ENCODE measurements around the gene NRCAM.
"Not testable (repeated sequence)": the region's sequence is repeated elsewhere in the genome, so short reads cannot be mapped to it uniquely, and the experiment has no call there.

Gene NRCAM

DNA sequence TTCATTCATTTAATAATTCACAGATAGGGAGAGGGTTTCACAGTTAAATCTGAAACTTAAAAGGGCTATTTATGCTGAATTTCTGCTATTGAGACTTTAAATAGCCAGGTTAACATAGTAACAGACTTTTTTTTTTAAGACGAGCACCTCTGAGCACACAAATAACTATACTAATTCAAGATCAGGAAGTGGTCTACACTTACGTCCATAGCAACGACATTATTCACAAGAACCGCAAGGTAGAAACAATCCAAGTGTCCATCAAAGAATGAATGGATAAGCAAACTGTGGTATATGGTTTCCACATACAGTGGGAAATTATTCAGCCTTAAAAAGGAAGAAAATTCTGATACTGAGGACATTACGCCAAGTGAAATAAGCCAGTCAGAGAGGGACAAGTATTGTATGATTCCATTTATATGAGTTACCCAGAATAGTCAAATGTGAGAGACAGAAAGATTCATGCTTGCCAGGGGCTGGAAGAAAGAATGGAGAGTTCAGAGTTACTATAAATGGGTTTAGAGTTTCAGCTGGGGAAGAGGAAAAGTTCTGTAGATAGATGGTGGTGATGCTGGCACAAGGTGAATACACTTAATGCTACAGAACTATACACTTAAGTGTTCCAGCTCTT lies 185.7 kb downstream of the NRCAM start:
- DNase-seq: no peak

DNA sequence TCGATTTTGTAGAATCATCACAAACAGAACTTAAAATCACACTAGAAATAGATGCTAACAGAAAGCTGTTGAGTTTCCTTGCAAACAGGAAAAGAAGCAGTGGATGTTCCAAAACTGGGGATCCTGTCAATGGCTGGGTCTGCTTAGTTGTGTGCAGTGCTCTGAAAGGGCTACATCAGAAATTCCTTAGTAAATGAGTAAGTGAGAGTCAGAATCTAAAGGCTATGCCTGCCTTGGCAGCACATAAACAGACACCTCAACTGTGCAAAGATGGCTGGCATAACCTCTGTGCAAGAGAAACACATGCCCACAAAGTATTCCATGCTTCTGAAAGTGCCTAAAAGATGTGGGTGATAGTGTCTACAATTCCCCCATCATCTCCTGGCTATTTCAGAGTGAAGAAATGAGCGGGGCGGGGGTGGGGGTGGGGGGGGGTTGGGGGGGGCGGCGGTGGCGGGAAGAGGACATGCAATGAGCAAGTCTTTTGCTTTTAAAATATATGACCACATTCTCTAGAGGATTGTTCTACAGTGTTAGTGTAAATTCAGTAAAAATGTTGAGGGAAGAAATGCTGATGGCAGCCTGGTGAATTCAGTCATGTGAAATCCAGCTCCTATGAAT lies 187.9 kb downstream of the NRCAM start:
- no peak for DNase-seq

DNA sequence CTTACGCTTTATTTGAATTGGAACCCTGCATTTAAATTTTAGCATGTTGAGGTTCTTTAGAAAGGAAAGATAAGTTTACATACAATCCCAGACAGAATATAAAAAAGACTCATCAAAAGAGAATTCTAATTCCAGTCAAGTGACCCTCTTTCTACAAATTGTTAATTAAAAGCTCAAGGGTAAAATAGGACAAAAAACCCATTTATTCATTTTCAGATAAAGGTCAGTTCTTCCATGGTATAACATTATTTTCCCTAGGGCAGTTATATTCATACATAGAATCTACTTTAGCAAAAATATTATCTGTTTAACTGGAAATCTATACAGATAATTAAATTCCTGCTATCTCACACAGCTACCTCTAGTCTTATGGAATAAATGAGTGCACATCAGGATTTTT lies 188.6 kb downstream of the NRCAM start:
- DNase-seq: no peak

DNA sequence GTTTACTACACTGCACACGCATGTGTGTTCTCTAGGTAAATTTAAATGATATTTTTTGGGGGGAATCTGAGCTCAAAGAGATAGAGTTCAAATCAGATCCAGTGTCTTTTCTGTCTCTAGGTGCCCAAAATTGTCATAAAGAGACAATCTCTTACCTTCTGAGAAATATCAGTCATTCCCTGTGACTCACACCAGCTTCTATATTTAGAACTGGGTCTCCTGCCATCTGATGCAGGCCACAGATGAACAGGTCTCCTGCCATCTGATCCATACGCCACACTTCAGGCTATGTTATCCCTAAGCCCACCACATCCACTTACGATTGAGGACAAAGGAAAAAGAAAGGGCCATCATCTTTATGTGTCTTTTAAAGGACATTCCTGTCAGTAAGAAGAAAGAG lies 189.7 kb downstream of the NRCAM start:
- no peak for DNase-seq

DNA sequence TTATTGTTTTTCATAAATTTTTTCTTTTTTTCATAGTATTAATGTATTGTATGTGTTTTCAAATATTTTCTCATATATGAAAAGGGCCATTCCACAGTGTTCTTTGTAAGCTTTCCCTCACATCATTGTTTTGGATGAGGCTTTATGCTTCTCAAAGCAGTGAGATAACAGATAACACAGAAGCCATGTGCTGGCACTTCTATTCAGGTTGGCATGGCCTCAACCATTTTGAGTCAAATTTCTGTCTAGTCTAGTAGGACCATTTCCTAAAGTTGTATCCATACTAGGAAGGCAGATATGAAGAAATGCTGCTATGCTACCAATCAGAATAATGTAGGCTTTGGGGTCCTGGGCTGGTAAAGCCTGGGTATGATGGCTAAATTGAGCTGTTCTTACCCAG lies 190.2 kb downstream of the NRCAM start:
- DNase-seq: no peak

DNA sequence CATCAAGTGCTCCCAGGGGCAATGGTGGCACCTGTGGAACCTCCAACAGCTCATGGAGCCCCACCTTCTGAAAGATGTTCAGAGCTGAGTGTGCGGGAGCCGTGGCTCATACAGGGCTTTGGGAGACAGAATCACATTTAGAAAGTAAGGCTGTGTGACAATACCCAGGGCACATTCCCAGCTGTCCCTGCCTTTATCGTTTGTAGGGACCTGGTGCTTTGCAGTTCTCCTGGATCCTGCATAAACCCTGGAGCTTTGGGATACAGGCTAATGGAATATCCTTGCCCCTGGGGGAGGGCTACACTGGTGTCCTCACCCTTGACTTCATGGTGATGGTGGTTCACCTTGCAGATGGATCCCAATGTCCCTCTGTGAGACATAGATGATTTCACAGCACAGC lies 191.2 kb downstream of the NRCAM start:
- no peak for DNase-seq

DNA sequence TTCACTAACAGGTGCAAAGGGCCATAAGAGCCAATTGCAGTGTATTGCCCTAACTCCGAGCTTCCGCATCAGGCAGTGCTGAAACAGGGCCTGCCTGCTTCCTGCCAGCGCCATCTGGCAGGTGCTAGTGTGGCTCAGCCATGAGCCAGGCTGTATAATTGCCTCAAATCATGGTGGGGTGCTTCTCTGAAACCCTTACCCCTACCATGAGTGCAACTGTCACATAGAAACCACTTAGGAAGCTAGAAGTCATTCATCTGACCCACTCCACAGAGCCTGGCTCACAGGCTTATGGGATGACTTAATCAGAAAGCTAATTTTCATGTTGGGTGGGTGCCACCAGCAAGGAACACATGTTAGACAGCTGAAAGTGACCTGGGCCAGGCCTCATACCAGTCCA lies 192.8 kb downstream of the NRCAM start:
- DNase-seq: no peak

DNA sequence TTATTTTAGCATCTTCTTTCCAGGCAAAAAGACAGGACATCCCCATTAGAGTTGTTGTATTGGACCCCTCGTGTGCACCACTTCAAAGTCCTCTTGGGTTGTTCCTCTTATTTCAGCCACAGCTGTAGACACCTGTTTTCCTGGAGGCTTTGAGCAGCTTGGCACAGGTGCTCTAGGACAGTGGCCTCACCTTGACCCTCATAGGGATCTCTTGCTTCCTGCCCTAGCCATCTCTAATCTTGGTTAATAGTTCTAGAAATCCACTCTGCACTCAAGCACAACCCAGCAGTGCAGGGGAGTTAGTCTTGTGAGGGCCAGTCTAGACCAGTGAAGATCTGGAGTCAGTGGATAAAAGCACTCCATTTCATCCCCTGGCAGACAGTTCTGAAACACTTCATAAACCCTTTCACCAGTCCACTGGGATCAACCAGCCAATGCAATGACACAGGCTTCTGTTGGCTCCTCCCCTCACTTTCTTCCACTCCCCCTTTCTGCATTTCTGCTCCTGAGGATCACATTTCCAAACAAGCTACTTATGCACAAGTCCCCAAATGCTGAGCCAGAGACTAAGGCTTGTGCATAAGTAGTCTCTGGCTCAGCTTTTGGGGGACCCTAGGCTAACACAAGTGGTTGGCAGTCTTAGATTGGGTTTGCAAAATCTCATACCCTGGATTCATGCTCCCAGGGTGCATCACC lies 194.5 kb downstream of the NRCAM start:
- no peak for DNase-seq

DNA sequence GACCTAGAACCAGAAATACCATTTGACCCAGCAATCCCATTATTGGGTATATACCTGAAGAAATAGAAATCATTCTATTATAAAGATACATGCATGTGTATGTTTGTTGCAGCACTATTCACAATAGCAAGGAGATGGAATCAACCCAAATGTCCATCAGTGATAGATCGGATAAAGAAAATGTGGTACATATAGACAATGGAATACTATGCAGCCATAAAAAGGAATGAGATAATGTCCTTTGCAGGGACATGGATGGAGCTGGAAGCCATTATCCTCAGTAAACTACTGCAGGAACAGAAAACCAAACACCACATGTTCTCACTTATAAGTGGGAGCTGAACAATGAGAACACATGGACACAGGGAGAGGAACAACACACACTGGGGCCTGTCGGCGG lies 196.8 kb downstream of the NRCAM start:
- not testable (repeated sequence) for DNase-seq

DNA sequence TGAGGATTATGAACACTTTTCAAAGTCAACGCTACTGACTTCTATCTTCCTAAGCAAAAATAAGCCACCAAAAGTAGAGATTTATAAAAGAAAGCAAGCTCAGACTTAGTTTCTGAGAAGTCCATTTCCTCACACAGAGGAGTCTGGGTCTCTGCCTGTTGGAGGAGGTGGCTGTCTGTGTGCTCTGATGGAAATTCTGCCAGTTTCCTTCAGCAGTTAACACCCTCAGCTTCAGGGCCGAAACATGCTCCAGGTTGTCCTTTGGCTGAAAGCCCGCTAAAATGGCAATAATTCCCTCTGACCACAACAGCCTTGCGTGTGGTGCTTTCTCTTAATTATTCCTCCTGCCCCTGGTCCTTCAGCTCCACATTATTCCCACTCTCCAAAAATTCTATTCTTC lies 198.3 kb downstream of the NRCAM start:
- no peak for DNase-seq

DNA sequence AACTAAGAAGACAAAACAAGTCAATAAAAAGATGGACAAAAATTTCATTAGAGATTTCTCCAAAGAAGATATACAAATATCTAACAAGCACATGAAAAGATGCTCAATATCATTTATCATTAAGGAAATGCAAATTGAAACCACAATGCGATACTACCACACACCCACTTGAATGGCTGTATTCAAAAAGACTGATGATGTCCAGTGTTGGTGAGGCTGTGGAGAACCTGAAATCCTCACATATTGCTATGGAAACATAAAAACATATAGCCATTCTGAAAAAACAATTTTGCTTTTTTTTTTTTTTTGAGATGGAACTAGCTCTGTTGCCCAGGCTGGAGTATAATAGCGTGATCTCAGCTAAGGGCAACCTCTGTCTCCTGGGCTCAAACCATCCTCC lies 202.0 kb downstream of the NRCAM start:
- no peak for DNase-seq

DNA sequence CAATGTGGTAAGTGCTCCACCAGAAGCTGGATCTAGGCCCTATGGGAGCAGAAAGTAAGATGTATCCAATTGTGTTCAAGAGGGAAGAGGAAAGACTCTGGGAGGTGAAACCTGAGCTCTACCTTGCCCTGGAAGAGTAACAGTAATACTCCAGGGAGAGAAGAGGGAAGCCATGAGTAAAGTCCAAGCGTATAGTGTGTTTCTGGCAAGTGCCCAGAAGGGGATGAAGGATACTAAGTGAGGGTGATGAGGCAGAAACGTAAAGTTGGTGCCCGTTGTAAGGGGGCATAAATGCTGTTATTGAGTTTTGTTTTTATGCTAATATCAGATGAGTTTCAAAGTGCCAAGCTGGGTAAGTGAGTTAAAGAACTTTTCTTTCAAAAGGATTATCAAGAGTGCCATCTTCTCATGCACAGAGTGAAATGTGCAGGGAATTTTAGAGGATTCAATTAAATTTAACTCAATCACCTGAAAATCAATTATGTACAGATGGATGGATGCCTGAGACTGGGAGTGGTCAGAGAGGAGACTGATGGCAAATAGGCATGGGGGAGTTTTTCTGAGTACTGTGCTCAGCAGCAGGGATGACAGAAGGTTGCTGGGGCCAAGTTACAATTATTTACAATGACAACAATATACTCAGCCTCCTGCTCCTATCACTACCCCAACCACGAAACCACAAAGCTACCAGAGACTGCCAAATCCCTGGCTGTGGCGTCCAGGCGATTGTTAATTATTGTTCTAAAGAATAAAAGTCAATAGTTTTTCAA lies 202.8 kb downstream of the NRCAM start:
- no peak for DNase-seq

DNA sequence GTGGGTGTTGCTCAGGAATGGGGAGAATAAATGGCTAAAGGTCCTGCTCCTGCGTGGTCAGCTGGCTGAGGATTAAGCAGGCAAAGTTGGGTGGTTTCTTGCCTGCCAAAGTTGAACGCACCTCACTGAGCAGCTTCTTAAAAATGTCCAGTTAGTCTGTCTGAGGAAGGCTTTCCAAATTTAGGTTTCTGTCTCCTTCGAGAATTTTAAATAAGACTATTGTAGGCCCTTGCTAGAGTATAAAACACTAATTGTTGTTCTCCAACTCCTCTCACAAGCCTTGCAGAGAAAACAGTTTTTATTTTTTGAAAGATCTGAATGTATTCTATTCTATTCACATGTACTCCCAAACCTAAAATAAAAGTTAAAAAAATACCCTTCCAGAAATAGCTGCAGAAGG lies 204.1 kb downstream of the NRCAM start:
- no peak for DNase-seq

DNA sequence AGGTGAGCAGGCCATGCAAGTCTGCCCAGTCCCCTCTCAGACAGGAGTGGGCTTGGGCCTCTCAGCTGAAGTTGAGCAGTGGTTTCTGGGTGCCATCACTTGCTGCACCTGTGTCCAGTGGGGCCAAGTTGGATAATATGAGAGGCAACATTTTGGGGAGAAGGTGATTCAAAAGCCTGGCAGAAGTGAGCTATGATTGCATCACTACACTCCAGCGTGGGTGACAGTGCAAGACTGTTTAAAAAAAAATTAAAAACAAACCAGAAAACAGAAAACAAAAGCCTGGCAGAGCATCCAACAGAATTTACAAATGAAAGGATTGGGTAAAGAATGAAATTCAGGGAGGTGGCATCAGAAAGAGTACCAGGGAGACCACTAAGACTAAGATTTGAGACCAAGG lies 204.5 kb downstream of the NRCAM start:
- no peak for DNase-seq

DNA sequence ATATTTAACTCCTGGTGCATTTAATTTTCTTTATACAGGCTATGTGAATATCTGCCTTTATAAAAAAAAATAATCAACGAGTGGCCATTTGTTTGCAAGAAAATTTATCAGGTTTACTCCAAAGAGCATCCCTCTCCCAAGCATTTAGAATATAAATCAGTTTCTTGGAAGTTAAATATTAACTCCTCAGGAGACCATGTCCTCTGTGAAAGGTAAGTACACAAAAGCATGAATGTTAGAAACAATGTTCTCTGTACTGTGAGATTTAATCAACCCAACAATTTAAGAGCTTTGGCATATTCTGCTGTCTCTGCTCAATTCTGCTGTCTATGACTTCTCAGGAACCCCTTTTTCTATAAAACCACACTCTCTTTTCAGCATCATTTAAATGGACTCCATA lies 206.8 kb downstream of the NRCAM start:
- DNase-seq: no peak

DNA sequence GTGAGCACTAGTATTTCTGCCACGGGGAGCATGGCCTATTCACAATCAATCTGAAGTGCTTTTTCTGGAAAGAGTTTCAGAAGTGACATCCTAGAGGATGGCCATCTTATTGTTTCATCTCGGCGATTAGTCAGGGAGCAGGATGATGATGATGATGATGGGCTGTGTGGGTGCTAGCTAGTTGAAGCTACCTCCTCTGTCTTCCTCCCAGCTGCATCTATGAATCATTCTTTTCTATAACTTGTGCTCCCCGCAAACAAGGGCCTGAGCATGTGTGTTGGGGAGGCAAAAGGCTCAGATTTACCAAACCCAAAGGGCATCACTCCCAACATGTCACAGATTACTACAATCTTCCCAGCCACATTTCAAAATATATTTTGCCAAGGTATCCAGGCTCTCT lies 207.4 kb downstream of the NRCAM start:
- DNase-seq: no peak

DNA sequence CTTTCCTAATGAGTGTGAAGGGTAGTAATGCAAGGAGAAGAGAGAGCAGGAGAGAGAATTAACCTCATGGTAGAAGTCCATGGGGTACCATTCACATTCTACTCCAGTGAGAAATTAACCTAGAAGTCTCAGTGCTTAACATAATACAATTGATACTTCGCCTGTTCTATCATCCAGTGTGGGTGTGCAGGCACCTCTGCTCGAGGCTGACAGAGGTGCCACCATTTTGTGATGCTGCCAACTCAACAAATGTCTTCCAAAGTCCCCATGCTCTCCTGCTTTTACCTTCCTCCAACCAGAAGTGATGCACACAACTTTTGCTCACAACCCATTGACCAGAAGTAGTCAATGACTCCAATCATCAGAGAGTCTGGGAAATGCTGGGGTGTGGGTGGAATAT lies 207.8 kb downstream of the NRCAM start:
- no peak for DNase-seq

DNA sequence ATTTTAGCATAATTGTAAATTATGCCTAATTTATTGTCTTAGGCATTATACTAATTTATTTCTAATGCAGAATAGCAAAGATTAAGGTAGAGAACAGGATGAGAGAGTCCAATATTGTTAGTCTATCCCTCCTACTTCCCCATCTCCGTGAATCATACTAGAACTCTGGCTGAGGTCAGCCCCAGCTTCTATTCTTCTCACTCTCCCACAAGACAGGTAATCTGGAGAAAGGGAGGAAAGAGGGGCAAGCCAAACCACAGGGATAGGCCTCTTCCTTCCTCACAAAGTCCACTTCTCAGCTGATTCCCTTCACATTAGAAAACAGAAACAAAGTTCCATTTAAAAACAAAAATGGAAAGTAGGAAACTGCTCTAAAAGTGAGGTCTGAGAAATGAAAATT lies 208.6 kb downstream of the NRCAM start:
- no peak for DNase-seq

DNA sequence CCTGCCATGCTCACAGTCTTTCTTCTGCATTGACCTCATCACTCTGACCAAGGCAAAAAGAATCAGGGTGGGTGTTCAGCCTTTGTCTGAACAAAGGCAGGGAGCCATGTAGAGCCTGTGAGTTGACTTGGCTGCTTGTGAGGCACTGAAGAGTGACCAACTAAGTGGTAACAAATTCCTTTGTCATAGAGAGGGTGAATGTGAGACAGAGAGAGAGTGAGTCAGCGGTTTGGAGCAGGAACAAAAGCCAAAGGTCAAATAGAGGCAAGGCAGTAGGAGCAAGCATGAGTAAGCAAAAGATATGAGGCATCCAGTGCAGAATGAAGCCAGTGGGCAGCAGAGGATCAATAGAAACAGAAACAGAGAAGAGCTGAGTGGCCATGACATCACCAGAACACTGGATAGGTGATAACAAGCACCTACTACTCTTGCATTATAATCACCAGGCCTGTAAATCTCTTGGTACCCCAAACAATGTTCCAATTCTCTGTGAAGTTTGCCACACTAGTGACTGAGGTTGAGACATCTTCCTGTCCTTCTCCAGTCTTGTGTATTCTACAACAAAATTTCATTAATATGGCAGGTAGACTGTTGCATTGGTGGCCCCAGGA lies 209.9 kb downstream of the NRCAM start:
- DNase-seq: no peak

DNA sequence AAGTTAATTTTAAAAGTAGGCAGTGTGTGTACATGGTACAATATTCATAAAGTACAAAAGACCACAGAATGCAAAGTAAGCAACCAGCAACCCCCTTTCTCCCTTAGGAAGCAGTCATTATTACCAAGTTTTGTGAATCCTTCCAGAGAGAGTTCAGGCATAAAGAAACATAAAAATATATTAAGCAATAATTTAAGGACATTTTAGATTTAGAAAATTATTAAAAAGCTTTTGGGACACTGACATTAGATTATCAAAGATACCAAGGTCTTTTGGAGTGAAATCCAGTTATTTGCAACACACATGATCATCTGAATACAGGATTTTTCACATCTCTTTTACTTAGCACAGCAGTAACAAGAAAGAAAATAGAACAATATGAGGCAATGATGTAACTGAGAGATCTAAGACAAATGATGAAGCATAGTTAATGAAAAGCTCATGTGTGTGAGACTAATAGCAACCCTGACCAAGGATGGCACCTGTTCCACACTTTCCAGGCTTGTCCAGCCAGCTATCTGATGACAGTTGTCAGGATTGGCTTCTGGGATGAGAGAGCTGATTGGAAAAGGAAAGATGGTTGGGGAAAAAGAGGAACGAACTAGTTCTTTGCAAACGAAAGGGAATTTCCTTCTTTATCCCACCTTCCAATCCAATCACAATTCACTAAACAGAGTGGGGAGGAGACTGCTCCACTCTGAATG lies 210.6 kb downstream of the NRCAM start:
- no peak for DNase-seq

DNA sequence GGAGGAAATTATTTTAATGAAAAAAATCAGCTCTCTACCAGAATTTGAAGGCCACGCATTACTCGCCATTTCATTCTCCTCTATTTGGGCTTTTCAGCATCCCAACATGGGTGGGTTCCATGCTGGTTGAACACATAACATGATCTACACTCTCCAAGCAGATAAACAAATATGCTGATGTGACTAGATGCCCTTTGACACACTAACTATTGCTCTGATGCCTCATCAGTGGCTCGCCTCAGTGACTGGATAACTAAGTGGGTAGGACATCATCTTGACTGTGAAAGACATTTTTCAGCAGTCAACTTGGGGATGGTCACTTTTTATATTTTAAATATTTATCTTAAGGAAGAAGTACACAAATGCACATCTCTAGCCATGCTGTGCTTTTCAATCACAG lies 212.1 kb downstream of the NRCAM start:
- no peak for DNase-seq

DNA sequence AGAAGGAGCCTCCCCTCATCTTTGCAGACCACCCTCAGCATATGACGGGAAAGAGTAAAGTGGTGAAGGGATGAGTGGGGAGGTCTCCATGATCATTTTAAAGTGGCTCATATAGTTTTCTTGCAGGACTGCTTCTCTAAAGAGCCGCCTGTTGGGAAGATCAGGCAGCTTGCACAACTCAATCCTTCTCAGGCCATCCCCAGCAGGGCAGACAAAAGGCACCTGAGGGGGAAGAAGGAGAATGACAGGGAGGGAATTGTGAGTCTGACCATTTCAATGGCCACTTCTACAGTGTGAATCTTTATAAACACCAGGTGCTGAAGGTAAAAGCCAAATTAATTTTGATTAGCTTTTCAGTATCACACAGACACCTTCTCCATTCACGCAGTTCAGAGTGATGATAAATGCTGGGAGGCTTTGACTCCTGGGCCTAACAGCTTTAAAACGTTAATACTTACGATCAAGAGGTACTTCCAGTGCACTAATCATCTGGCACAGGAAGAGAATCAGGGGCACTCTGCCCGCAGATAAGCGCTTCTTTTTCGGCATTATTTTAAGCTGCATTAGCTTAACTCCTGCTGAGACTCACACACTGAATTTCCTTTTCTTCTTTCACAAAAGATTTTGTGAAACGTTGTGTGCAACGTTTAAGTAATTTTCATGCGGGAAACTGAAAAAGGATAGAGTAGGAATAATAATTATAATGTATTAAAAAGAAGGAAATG lies 216.6 kb downstream of the NRCAM start:
- DNase-seq: no peak

Data from stimulated activated naive CD4-positive, alpha-beta T cell treated with Interleukin-2 at 50 U/mL for 16 hours (primary cell).